Epithelial cell of esophagus (primary cell): ENCODE measurements around the gene USF1.

Experiments
- DNase-seq: peaks from one replicate; pipeline ENCODE4 v3.0.0; 2010; ENCODE audit warnings: low read depth
- H3K4me3 ChIP-seq: 2 replicates; pipeline ENCODE4 v1.5.1; 2011; ENCODE audit warnings: mild to moderate bottlenecking, low read length, control low read depth
- TF ChIP-seq, protein P1 (sequence below): IDR thresholded peaks from 2 replicates; pipeline ENCODE4 v1.5.1; 2011; ENCODE audit warnings: low read depth, mild to moderate bottlenecking, low read length, control low read depth, inconsistent platforms; ENCODE audit not compliant: insufficient read depth; ENCODE audit errors: missing control alignments

Gene USF1

GRCh38 chr1:161013488-161014230 is 32.1 kb downstream of the USF1 start:
- peak; percentile 99 for DNase-seq
- peak overlapping the region; percentile 9 for H3K4me3 ChIP-seq
- TF ChIP-seq, protein P1, sequence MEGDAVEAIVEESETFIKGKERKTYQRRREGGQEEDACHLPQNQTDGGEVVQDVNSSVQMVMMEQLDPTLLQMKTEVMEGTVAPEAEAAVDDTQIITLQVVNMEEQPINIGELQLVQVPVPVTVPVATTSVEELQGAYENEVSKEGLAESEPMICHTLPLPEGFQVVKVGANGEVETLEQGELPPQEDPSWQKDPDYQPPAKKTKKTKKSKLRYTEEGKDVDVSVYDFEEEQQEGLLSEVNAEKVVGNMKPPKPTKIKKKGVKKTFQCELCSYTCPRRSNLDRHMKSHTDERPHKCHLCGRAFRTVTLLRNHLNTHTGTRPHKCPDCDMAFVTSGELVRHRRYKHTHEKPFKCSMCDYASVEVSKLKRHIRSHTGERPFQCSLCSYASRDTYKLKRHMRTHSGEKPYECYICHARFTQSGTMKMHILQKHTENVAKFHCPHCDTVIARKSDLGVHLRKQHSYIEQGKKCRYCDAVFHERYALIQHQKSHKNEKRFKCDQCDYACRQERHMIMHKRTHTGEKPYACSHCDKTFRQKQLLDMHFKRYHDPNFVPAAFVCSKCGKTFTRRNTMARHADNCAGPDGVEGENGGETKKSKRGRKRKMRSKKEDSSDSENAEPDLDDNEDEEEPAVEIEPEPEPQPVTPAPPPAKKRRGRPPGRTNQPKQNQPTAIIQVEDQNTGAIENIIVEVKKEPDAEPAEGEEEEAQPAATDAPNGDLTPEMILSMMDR, result peak; percentile 3

DNA sequence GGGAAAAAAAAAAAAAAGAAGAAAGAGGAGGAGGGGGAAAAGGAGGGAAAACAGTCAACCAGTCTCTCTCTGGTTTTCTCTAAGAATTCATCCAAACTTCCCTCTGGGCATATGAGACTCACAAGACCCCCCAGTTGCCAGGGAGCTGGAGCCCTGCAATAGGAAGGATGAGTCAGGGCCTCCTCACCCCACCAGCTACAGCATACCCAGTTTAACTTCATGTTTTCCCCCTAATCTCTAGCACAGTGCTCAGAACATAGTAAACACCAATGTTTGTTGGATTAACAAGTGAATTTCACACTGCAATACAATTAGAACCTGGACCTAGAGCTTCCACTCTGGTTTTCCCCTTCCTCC is 32.7 kb downstream of the USF1 start:
- peak overlapping the region; percentile 9 for H3K4me3 ChIP-seq
- TF ChIP-seq, protein P1, result no peak
- DNase-seq, result peak; percentile 39

DNA sequence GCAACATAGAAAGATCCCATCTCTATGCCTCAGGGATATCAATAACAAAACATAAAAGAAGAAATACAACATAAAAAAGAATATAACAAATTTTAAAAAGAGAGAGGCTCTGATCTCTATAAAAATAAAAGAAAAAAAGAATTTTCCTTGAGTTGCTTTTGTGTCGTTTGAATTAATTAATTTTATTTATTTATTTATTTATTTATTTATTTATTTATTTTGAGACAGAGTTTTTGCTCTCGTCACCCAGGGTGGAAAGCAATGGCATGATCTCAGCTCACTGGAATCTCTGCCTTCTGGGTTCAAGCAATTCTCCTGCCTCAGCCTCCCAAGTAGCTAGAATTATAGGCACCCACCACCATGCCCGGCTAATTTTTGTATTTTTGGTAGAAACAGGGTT is 33.4 kb downstream of the USF1 start:
- TF ChIP-seq, protein P1, result no peak
- DNase-seq, result no peak

DNA sequence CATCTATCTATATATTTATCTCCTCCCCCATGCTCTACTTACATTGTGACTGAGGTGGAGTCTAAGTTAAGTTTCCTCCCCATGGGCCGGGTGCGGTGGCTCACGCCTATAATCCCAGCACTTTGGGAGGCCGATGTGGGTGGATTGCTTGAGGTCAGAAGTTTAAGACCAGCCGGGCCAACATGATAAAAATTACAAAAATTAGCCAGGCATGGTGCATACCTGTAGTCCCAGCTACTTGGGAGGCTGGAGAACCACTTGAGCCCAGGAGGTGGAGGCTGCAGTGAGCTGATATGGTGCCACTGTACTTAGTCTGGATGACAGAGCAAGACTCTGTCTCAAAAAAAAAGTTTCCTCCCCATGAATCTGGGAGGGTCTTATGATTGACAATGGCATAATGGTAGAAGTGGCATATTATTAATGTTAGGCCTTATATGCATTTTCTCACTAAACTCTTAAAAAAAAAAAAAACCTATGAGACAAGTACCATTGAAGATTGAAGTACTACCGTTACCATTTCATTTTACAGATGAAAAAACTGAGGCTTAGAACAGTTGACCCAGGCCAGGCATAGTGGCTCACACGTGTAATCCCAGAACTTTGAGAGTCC is 36.1 kb downstream of the USF1 start:
- no peak for DNase-seq
- H3K4me3 ChIP-seq, result no peak overlapping the region
- TF ChIP-seq, protein P1, result no peak

More for the DNA sequence above, 33.4 kb downstream of the USF1 start:
- no peak overlapping the region for H3K4me3 ChIP-seq

DNA sequence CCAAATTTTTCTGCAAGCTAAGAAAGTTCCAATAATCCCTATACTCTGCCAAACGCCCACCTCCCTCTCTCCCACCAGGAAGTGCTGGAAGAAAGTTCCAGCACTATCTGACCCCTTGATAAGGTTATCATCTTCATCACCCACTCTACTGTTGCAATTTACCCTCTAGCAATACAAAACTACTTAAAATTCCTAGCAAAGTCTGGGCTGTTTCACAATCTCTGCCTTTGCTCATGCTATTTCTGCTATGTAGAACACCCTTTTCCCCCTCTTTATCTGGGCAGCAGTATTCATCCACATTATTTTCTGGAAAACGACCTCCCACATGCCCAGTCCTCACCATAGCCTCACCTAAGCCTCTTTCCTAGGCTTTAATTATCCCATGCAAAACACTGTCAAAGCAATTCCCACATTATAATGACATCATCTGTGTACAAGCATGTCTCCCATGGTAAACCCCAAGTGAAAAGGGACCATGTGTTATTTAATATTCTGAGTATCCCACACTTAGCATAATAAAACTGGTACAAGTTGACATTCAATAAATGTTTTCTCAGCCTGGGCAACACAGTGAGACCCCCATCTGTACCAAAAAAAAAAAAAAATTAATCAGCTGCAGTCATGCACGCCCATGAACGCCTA is 36.8 kb downstream of the USF1 start:
- H3K4me3 ChIP-seq, result no peak overlapping the region
- DNase-seq, result no peak
- TF ChIP-seq, protein P1, result no peak

DNA sequence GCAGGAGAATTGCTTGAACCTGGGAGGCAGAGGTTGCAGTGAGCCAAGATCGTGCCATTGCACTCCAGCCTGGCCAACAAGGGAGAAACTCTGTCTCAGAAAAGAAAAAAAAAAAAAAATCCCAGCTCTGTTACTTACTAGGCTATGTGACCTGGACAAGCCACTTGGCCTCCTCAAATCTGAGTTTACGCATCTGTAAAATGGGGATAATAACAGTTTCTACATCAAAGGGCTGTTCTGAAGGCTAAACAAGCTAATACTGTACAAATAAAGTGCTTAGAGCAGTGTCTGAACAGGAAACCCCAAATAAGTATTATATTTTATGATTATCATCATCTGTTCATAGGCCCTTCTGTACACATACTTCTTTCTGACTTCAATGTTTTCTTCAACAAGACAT is 38.4 kb downstream of the USF1 start:
- DNase-seq, result no peak
- no peak overlapping the region for H3K4me3 ChIP-seq
- TF ChIP-seq, protein P1, result no peak
